Adrenal gland (tissue), 5 donors: ENCODE measurements around the gene ARHGEF25.

Source experiments
- CTCF ChIP-seq, 6 experiments: fragments of 450-650 bp in 4 of 6; fragments of 200-600 bp in 2 of 6; sonication (generic) in 1 of 6; IDR thresholded peaks; 1 replicate in 5 of 6; 2 replicates in 1 of 6; pipeline versions ENCODE4 v1.5.1 to v1.8.0; 2016 to 2021; ENCODE audit warnings: antibody characterized with exemption in 6 of 6, mild to moderate bottlenecking in 2 of 6, moderate library complexity in 1 of 6
- POLR2A ChIP-seq, 2 donors: fragments of 450-650 bp; IDR thresholded peaks; one replicate each; pipeline ENCODE4 v1.6.1; 2017; ENCODE audit warnings: antibody characterized with exemption in 2 of 2, mild to moderate bottlenecking in 2 of 2, moderate library complexity in 1 of 2
- donor health status: DM: no; HTN: no; CAD: no.

GRCh38 chr12:57576613-57577160 is 34.5 kb upstream of the ARHGEF25 start:
- TF ChIP-seq CTCF (IDR thresholded peaks at IDR 0.05): no peak
- no peak for TF ChIP-seq POLR2A (IDR thresholded peaks at IDR 0.05)
